WERI-Rb-1 (cell line): ENCODE results near the gene ADGRA1.

Source experiments
- DNase-seq: peaks from one replicate; pipeline ENCODE4 v3.0.0-alpha.2; 2020
- H3K27ac ChIP-seq: fragments of 250-450 bp; sonication (Bioruptor Pico); 2 replicates; pipeline ENCODE4 v1.5.1; 2020; ENCODE audit warnings: mild to moderate bottlenecking, moderate library complexity
- H3K27me3 ChIP-seq: fragments of 250-450 bp; sonication (Bioruptor Pico); 2 replicates; pipeline ENCODE4 v1.5.1; 2021; ENCODE audit warnings: mild to moderate bottlenecking, low read depth, moderate library complexity; ENCODE audit not compliant: insufficient read depth, severe bottlenecking
- H3K36me3 ChIP-seq: fragments of 250-450 bp; sonication (Bioruptor Pico); 2 replicates; pipeline ENCODE4 v1.5.1; 2020; ENCODE audit warnings: mild to moderate bottlenecking, moderate library complexity
- H3K4me3 ChIP-seq: 2 replicates; pipeline ENCODE4 v1.5.1; 2011; ENCODE audit warnings: low read depth, mild to moderate bottlenecking, control low read depth, low read length
- H3K9me3 ChIP-seq: fragments of 250-450 bp; sonication (Bioruptor Pico); 2 replicates; pipeline ENCODE4 v1.5.1; 2021; ENCODE audit warnings: mild to moderate bottlenecking, moderate library complexity; ENCODE audit not compliant: severe bottlenecking
- TF ChIP-seq, protein P1 (sequence below): IDR thresholded peaks from 2 replicates; pipeline ENCODE4 v1.5.1; 2011; ENCODE audit warnings: low read depth, mild to moderate bottlenecking, control low read depth, inconsistent platforms, low read length

The ADGRA1 gene

DNA sequence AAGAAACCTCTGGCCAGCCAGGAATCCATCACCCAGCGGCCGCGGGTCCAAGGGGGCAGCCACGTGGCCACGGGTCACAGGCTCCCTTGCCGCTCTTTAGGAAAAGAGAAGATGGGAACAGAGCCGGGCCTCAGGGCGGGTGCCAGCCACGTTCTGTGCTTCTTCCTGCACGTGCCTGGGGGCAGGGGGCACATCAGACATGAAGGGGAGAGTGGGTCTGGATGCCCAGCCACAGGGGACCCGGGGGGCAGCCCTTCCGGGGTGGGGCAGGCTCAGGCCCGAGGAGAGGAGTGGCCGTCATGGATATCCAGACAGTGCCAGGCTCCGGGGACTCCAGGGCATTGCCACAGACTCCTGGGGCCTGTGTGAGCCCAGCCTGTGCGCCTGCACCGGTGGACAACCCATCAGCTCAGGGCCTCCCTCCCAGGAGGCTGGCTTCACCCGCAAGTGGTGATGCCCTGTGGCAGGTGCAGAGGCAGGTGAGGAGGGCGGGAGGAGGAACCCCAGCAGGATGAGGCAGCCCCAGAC is 31.0 kb upstream of the ADGRA1 start:
- Histone ChIP-seq H3K27ac (no peak overlapping the region), H3K9me3 (peaks cover 31% of the 10 kb centered on the region)

DNA sequence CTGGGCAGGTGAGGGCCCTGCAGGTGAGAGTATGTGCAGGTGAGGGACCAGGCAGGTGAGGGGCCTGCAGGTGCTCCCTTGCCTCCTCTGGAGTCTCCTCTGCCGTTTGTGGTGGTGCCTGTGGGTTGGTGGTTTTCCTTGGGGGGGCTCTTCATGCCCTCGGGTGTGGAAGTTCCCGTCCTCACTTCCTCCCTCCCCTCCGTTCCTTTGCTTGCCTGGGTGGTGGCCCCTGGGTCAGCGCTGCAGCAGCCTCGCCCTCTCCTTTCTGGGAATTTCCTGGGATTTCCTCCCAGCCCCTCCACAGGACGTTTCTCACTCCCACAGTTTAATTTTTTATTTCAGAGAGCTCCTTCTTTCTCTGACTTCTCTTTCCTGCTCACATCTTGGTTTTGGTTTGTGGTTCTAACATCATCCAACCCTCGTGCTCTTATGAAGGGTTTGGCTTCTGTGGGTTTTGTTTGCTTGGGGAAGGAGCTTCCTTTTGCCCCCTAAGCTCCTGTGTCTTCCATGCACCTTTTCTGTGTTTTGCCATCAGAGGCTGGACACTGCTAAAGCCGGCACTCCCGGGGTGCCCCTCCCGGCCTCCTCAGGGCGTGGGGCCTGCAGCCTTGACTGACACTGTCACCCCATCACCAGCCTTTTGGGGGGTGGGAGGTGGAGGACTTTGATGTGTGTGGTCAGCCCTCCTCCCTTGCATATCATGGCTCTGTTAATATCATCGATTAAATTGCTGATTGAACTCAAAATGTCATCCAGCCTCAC is 29.2 kb upstream of the ADGRA1 start:
- no peak for DNase-seq
- Histone ChIP-seq H3K27ac (no peak overlapping the region), H3K9me3 (peaks cover 17% of the 10 kb centered on the region), H3K36me3 (no peaks in the 10 kb centered on the region), H3K27me3 (no peaks in the 10 kb centered on the region), H3K4me3 (no peak overlapping the region)
- TF ChIP-seq, protein P1, sequence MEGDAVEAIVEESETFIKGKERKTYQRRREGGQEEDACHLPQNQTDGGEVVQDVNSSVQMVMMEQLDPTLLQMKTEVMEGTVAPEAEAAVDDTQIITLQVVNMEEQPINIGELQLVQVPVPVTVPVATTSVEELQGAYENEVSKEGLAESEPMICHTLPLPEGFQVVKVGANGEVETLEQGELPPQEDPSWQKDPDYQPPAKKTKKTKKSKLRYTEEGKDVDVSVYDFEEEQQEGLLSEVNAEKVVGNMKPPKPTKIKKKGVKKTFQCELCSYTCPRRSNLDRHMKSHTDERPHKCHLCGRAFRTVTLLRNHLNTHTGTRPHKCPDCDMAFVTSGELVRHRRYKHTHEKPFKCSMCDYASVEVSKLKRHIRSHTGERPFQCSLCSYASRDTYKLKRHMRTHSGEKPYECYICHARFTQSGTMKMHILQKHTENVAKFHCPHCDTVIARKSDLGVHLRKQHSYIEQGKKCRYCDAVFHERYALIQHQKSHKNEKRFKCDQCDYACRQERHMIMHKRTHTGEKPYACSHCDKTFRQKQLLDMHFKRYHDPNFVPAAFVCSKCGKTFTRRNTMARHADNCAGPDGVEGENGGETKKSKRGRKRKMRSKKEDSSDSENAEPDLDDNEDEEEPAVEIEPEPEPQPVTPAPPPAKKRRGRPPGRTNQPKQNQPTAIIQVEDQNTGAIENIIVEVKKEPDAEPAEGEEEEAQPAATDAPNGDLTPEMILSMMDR: no peak

More for the DNA sequence above, 31.0 kb upstream of the ADGRA1 start:
- no peak for DNase-seq
- no peak overlapping the region for H3K4me3 ChIP-seq
- no peaks in the 10 kb centered on the region for H3K27me3 ChIP-seq
- TF ChIP-seq, protein P1: no peak
- no peaks in the 10 kb centered on the region for H3K36me3 ChIP-seq

DNA sequence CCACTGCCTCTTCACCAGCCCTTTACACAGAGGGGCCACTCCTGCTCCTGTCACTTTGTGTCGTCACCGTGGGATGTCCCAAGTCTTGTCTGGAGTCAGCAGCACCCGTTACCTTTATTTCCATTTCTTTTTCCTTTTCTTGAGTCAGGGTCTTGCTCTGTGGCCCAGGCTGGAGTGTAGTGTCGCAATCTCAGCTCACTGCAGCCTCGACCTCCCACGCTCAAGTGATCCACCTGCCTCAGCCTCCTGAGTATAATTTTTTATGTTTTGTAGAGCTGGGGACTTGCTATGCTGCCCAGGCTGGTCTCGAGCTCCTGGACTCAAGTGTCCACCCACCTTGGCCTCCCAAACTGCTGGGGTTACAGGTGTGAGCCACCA is 28.6 kb upstream of the ADGRA1 start:
- Histone ChIP-seq H3K36me3 (no peaks in the 10 kb centered on the region), H3K9me3 (peaks cover 11% of the 10 kb centered on the region), H3K27me3 (no peaks in the 10 kb centered on the region), H3K4me3 (no peak overlapping the region), H3K27ac (no peak overlapping the region)
- no peak for DNase-seq
- TF ChIP-seq, protein P1: no peak

DNA sequence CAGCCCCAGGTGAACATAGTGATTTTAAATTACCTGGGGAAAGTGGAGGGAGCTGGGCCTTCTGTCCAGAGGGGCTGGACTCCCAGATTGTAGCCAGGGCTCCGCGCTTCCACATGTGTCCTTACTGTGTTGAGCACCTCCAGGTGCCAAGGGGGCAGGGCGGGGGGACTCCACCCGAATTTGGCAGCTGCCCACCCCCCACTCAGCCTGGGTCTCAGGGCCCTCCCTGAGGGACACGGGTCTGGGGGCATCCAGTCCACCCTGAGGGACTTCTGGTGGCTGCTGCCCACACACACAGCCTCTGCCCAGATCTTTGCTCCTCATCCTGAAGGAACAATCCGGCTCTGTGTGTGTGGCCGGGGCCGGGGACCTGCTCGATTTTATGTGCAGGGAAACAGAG is 28.2 kb upstream of the ADGRA1 start:
- TF ChIP-seq, protein P1: no peak
- Histone ChIP-seq H3K36me3 (no peaks in the 10 kb centered on the region), H3K27ac (no peak overlapping the region), H3K4me3 (no peak overlapping the region), H3K9me3 (peaks cover 6% of the 10 kb centered on the region), H3K27me3 (no peaks in the 10 kb centered on the region)
- DNase-seq: no peak

DNA sequence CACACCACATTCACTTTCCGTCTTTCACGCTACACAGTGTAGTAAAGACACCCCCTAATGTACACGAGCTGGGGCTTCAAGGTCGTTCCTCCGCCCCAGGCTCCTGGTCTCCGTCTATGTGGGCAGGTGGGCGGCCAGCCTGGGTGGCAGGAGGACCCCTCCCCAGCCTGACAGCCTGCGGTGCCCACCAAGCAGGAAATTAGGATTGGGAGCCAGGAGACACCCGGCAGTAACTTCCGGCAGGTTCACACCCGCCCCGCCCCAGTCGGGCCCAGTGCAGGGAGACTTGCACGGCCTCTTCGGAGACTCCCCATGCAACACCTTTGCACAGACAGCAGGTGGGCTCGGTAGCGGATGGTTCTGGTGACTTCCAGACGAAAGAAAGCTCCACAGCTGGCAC is 27.7 kb upstream of the ADGRA1 start:
- Histone ChIP-seq H3K27me3 (no peaks in the 10 kb centered on the region), H3K27ac (no peak overlapping the region), H3K4me3 (no peak overlapping the region), H3K36me3 (no peaks in the 10 kb centered on the region), H3K9me3 (peaks cover 3% of the 10 kb centered on the region)
- TF ChIP-seq, protein P1: no peak
- no peak for DNase-seq
